Activated T-helper 1 cell treated with anti-CD3 and anti-CD28 coated beads, Interleukin-12 subunit alpha, Interleukin-12 subunit beta, Interleukin-2, Interleukin-4 antibody, amounts not matched to agents 30 ng/mL and 10 ng/mL and 1 ng/mL, durations not matched to agents 14 hours and 24 hours and 36 hours (primary cell): ENCODE data around the gene ARMC3. TPM values are rescaled to one million over a fixed set of nuclear protein-coding genes. Genes with fewer than 3 reads are reported as not detected.

ENCODE experiments used
- DNase-seq: peaks from one replicate; pipeline ENCODE4 v3.0.0; 2021; ENCODE audit warnings: low spot score
- H3K27ac Mint-ChIP-seq: one replicate; pipeline ENCODE4 v1.8.0; 2021; ENCODE audit warnings: mild to moderate bottlenecking, mixed read lengths
- H3K27me3 Mint-ChIP-seq: one replicate; pipeline ENCODE4 v1.8.0; 2022; ENCODE audit warnings: mild to moderate bottlenecking, moderate library complexity, mixed read lengths; ENCODE audit not compliant: insufficient read depth
- H3K36me3 Mint-ChIP-seq: one replicate; pipeline ENCODE4 v1.8.0; 2021; ENCODE audit warnings: low read depth, mixed read lengths
- H3K4me1 Mint-ChIP-seq: one replicate; pipeline ENCODE4 v1.8.0; 2021; ENCODE audit warnings: low read depth, mixed read lengths
- H3K4me3 Mint-ChIP-seq: one replicate; pipeline ENCODE4 v1.8.0; 2021; ENCODE audit warnings: mild to moderate bottlenecking, moderate library complexity, mixed read lengths
- H3K9me3 Mint-ChIP-seq: one replicate; pipeline ENCODE4 v1.8.0; 2021; ENCODE audit warnings: mixed read lengths
- intact Hi-C: fragments of 100-400 bp; cut with micrococcal nuclease; formaldehyde crosslinking; loops from one replicate; pipeline ENCODE4 v1.15.1; 2024
- total RNA-seq: library from RNA; stranded (reverse); gene quantifications from 2 replicates; pipeline ENCODE4 v1.2.3, GENCODE V29; 2022

Gene ARMC3
- total RNA-seq, 1 donor from 2014 or later = not detected

DNA sequence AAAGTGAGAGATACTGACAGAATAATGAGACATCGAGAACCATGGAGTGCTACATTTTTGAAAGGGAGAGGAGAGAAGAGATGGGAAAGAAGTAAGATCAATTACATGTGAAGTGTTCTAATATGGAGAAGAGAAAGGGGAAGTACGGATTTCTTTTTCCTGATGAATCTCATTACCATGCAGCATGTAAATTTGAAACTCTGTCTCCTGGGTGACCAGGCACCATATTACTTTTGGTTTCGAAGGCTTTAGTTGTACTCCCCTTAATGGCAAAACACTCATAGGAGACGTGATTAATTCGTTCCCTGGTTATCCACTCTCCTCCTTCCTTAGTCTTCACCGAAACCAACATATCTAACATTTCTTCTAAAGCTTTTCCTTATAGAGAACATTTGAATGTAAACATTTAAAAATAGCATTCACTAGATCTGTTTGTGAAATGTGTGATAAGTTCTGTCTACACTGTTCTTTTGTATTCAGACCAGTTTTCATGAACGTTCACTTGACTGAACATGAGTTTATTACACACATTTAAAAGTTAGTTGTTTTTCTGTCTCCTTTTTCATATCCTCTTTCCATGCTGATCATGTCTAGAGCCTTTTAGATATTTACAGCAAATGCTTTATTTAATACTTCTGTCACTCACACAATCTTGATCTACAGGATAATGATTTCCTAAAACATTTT is 87.3 kb downstream of the ARMC3 start:
- Mint-ChIP-seq H3K36me3 (no peaks in the 10 kb centered on the region), H3K4me1 (no peaks in the 10 kb centered on the region), H3K4me3 (no peak overlapping the region), H3K9me3 (no peaks in the 10 kb centered on the region), H3K27me3 (peaks cover 5% of the 10 kb centered on the region), H3K27ac (no peak overlapping the region)
- DNase-seq = no peak
- intact Hi-C loops = no loop called here

DNA sequence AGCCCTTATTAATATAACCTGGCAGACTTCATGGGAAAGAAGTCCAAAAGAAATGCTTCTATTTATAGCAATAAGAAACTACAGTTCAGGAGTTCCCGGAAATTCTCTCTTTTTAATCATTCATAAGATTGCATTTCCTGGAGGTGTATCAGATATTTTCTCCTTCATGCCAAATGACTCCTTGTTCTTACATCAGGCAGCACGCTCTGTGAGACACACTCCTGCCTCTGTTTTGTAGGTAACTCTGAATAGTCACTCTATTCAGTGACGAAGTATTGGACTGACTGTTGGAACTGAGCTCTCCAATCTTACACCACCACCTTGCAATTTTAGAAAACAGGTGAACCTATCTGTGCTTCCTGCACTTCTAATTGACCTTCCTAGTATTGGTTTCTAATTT is 88.8 kb downstream of the ARMC3 start:
- Mint-ChIP-seq H3K9me3 (no peaks in the 10 kb centered on the region), H3K36me3 (no peaks in the 10 kb centered on the region), H3K27ac (no peak overlapping the region), H3K4me3 (no peak overlapping the region), H3K4me1 (no peaks in the 10 kb centered on the region), H3K27me3 (peaks cover 3% of the 10 kb centered on the region)
- no peak for DNase-seq
- intact Hi-C loops = no loop called here

- Mint-ChIP-seq H3K27me3 (peaks cover 13% of the 10 kb centered on the region), H3K4me1 (no peaks in the 10 kb centered on the region)
- intact Hi-C loops = no loop called here
Measured at GRCh38 chr10:23019633-23020032, 91.8 kb downstream of the ARMC3 start.

GRCh38 chr10:23021430-23021829 is 93.6 kb downstream of the ARMC3 start:
- no peaks in the 10 kb centered on the region for H3K4me1 Mint-ChIP-seq
- no peak overlapping the region for H3K4me3 Mint-ChIP-seq
- peaks cover 11% of the 10 kb centered on the region for H3K27me3 Mint-ChIP-seq
- DNase-seq = no peak
- H3K36me3 Mint-ChIP-seq = no peaks in the 10 kb centered on the region
- H3K9me3 Mint-ChIP-seq = no peaks in the 10 kb centered on the region
- H3K27ac Mint-ChIP-seq = no peak overlapping the region
- intact Hi-C loops = no loop called here

More at GRCh38 chr10:23019633-23020032, 91.8 kb downstream of the ARMC3 start:
- no peak overlapping the region for H3K27ac Mint-ChIP-seq
- H3K9me3 Mint-ChIP-seq = no peaks in the 10 kb centered on the region
- H3K36me3 Mint-ChIP-seq = no peaks in the 10 kb centered on the region
- no peak overlapping the region for H3K4me3 Mint-ChIP-seq
- no peak for DNase-seq

DNA sequence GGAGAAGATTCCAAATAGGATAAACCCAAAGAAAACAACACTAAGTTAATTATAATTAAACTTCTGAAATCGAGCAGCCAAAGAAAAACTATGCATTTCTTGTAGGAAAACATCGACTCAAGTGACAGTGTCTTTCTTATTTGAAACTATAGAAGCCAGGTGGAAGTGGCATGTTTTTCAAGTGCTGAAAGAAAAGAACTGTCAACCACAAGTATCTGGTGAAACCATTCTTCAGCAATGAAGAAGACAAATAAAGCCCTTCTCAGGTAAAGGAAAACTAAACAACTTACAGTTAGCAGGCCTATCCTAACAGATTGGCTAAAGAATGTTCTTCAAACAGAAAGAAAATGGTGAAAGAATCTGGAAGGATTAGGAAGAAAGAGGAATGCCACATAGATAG is 96.1 kb downstream of the ARMC3 start:
- no peak overlapping the region for H3K4me3 Mint-ChIP-seq
- H3K36me3 Mint-ChIP-seq = no peaks in the 10 kb centered on the region
- peaks cover 27% of the 10 kb centered on the region for H3K27me3 Mint-ChIP-seq
- no peak for DNase-seq
- no peaks in the 10 kb centered on the region for H3K4me1 Mint-ChIP-seq
- no peak overlapping the region for H3K27ac Mint-ChIP-seq
- intact Hi-C loops = no loop called here
- no peaks in the 10 kb centered on the region for H3K9me3 Mint-ChIP-seq

DNA sequence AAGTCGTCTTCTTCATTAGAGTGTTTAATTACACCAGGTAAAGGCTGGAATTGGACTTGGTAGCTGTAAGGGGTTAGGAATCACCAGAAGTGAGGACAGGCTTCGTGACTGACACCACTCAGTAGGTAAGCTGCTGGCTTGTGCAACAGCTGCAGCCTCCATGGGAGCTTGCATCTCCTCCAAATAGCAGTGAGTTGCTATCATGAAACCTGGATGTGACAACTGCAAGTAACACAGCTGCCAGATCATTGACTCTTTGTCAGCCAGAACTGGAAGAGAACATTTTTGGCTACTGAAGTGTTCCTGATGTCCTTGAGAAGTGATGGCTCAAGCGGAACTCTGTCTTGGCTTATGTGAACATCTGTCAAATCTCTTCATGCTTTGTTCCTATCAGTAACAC is 103.5 kb downstream of the ARMC3 start:
- peaks cover 28% of the 10 kb centered on the region for H3K27me3 Mint-ChIP-seq
- intact Hi-C loops = no loop called here
- no peak for DNase-seq

GRCh38 chr10:23034790-23035189 is 106.9 kb downstream of the ARMC3 start:
- Mint-ChIP-seq H3K36me3 (no peaks in the 10 kb centered on the region), H3K4me1 (no peaks in the 10 kb centered on the region), H3K27me3 (peaks cover 12% of the 10 kb centered on the region), H3K9me3 (no peaks in the 10 kb centered on the region), H3K27ac (no peak overlapping the region), H3K4me3 (no peak overlapping the region)
- DNase-seq = no peak
- intact Hi-C loops = no loop called here

More for the DNA sequence above, 103.5 kb downstream of the ARMC3 start:
- H3K4me3 Mint-ChIP-seq = no peak overlapping the region
- no peaks in the 10 kb centered on the region for H3K9me3 Mint-ChIP-seq
- no peaks in the 10 kb centered on the region for H3K36me3 Mint-ChIP-seq
- no peaks in the 10 kb centered on the region for H3K4me1 Mint-ChIP-seq
- no peak overlapping the region for H3K27ac Mint-ChIP-seq

- no peak overlapping the region for H3K27ac Mint-ChIP-seq
- peaks cover 14% of the 10 kb centered on the region for H3K27me3 Mint-ChIP-seq
- no peak overlapping the region for H3K4me3 Mint-ChIP-seq
- no peaks in the 10 kb centered on the region for H3K4me1 Mint-ChIP-seq
- DNase-seq = no peak
- intact Hi-C loops = no loop called here
- H3K36me3 Mint-ChIP-seq = no peaks in the 10 kb centered on the region
- H3K9me3 Mint-ChIP-seq = no peaks in the 10 kb centered on the region
Measured at GRCh38 chr10:23035569-23035968, 107.7 kb downstream of the ARMC3 start.

- no peak for DNase-seq
- Mint-ChIP-seq H3K27me3 (peaks cover 8% of the 10 kb centered on the region), H3K9me3 (no peaks in the 10 kb centered on the region), H3K36me3 (no peaks in the 10 kb centered on the region), H3K27ac (no peak overlapping the region), H3K4me1 (no peaks in the 10 kb centered on the region), H3K4me3 (no peak overlapping the region)
- intact Hi-C loops = no loop called here
Measured at GRCh38 chr10:23037152-23037551, 109.3 kb downstream of the ARMC3 start.

DNA sequence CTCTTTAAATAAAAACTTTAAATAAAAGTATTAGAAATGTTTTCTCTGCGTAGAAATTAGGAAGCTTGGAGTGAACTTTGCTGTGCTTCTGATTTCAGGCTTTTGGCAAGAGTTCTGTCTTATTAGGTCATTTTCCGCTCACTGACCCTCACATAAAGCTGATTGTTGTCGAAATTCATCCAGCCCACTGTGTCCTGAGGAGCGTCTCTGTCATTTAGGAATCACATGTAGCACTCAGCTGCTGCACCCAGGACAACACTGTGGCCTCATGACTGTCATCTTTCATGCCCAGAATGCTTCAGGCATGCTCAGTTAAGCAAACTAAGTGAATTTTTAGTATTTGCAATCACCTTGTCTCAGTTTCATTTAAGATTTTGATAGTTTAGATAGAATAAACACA is 109.7 kb downstream of the ARMC3 start:
- Mint-ChIP-seq H3K27me3 (peaks cover 8% of the 10 kb centered on the region), H3K9me3 (no peaks in the 10 kb centered on the region)
- no peak for DNase-seq

DNA sequence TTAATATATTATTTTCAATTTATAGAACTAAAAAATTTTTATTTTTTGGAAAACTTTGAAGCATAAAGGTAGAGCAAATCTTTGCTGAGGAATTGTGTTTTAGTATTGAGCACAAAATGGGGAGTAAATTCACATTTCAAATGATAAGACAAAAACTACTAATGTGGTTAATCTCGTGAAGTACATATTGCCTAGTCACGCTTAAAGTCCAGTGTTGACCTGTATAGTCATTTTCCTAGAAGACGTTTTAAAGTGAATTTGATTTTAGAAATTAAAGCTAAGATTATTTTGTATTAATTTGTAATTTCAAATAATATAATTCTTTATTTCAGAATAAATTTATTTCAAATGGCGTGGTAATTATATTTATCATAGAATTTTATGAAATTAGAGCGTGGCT is 110.3 kb downstream of the ARMC3 start:
- peaks cover 8% of the 10 kb centered on the region for H3K27me3 Mint-ChIP-seq
- intact Hi-C loops = no loop called here
- no peak overlapping the region for H3K27ac Mint-ChIP-seq
- no peaks in the 10 kb centered on the region for H3K36me3 Mint-ChIP-seq
- H3K9me3 Mint-ChIP-seq = no peaks in the 10 kb centered on the region
- no peak overlapping the region for H3K4me3 Mint-ChIP-seq
- DNase-seq = no peak
- H3K4me1 Mint-ChIP-seq = no peaks in the 10 kb centered on the region

More for the DNA sequence above, 109.7 kb downstream of the ARMC3 start:
- H3K27ac Mint-ChIP-seq = no peak overlapping the region
- no peak overlapping the region for H3K4me3 Mint-ChIP-seq
- no peaks in the 10 kb centered on the region for H3K4me1 Mint-ChIP-seq
- intact Hi-C loops = no loop called here
- H3K36me3 Mint-ChIP-seq = no peaks in the 10 kb centered on the region

GRCh38 chr10:23040002-23040401 is 112.1 kb downstream of the ARMC3 start:
- H3K27me3 Mint-ChIP-seq = peaks cover 7% of the 10 kb centered on the region
- no peaks in the 10 kb centered on the region for H3K4me1 Mint-ChIP-seq
- no peaks in the 10 kb centered on the region for H3K9me3 Mint-ChIP-seq
- intact Hi-C loops = no loop called here
- no peaks in the 10 kb centered on the region for H3K36me3 Mint-ChIP-seq
- no peak for DNase-seq
- H3K27ac Mint-ChIP-seq = no peak overlapping the region
- no peak overlapping the region for H3K4me3 Mint-ChIP-seq

DNA sequence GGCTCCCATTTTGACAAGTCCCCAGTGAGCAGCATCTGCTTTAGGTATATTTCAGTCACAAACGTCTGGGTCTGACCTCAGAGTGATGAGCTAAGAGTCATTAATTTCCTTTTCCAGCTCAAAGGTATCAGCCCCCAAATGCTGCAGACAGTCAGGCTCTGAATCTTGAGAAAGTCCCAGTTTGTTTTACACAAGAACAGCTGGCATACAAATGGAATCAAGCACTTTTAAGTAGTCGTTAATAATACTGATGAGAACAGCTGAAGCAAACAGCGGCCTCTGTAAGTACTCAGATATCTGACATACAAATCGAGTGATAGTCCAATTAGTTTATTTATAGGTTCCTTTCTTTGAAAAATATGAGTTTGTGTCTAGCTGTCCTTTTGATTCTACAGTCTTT is 118.2 kb downstream of the ARMC3 start:
- Mint-ChIP-seq H3K4me3 (no peak overlapping the region), H3K27ac (no peak overlapping the region), H3K27me3 (peaks cover 11% of the 10 kb centered on the region), H3K4me1 (no peaks in the 10 kb centered on the region), H3K36me3 (no peaks in the 10 kb centered on the region), H3K9me3 (no peaks in the 10 kb centered on the region)
- intact Hi-C loops = no loop called here
- no peak for DNase-seq
